Memory B cell (primary cell): ENCODE data around the gene SNX20.

ENCODE experiments used
- ATAC-seq: fragments of 150-1000 bp; cut with Tn5 transposase; 2 replicates; pipeline ENCODE4 v1.10.0; 2021; ENCODE audit warnings: low read depth, mild to moderate bottlenecking, moderate library complexity
- DNase-seq, 2 donors: peaks; one replicate each; pipeline ENCODE4 v3.0.0; 2022; ENCODE audit warnings: low spot score in 2 of 2
- H3K27ac Mint-ChIP-seq: one replicate; pipeline ENCODE4 v1.8.0; 2022; ENCODE audit warnings: mild to moderate bottlenecking, moderate library complexity, mixed read lengths
- H3K27me3 Mint-ChIP-seq: one replicate; pipeline ENCODE4 v1.8.0; 2022; ENCODE audit warnings: mixed read lengths
- H3K36me3 Mint-ChIP-seq: one replicate; pipeline ENCODE4 v1.8.0; 2022; ENCODE audit warnings: mild to moderate bottlenecking, mixed read lengths
- H3K4me1 Mint-ChIP-seq: one replicate; pipeline ENCODE4 v1.8.0; 2022; ENCODE audit warnings: mixed read lengths
- H3K4me3 Mint-ChIP-seq: one replicate; pipeline ENCODE4 v1.8.0; 2022; ENCODE audit warnings: mild to moderate bottlenecking, moderate library complexity, mixed read lengths
- H3K9me3 Mint-ChIP-seq: one replicate; pipeline ENCODE4 v1.8.0; 2022; ENCODE audit warnings: mixed read lengths

The SNX20 gene, protein sequence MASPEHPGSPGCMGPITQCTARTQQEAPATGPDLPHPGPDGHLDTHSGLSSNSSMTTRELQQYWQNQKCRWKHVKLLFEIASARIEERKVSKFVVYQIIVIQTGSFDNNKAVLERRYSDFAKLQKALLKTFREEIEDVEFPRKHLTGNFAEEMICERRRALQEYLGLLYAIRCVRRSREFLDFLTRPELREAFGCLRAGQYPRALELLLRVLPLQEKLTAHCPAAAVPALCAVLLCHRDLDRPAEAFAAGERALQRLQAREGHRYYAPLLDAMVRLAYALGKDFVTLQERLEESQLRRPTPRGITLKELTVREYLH

GRCh38 chr16:50681021-50681885, at the start of gene SNX20:
Gene SNX20, minus strand, starts transcription at chr16:50681312. Its CDS starts 3,786 bp downstream, at chr16:50677526.
- DNase-seq, result peak; percentile 55 to 61
- peak; percentile 76 for ATAC-seq
- Mint-ChIP-seq H3K9me3 (peaks cover 2% of the 10 kb centered on the region), H3K27ac (peak within 1 kb of the TSS; percentile 97), H3K36me3 (peaks cover 24% of the 10 kb centered on the region), H3K4me1 (peaks cover 62% of the 10 kb centered on the region), H3K27me3 (no peaks in the 10 kb centered on the region), H3K4me3 (peak within 1 kb of the TSS; percentile 89)

DNA sequence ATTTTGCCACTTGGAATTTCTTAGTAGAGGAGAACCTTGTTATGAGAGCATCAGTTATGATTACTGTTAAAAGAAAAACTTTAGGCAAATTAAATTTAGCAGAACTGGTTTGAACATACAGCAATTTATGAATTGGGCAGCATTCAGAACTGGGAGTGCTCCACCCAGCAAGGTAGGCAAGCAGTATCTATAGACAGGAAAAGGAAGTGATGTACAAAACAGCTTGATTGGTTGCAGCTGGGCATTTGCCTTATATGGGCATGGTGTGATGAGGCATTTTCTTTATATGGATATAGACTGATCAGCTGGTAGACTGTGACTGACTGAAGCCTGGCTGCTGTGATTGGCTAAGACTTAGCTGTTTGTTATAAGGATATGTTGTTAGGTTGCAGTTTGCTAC, 43.2 kb upstream of the SNX20 start:
- Mint-ChIP-seq H3K27ac (no peak overlapping the region), H3K4me1 (peaks cover 2% of the 10 kb centered on the region), H3K27me3 (no peaks in the 10 kb centered on the region), H3K4me3 (no peak overlapping the region), H3K36me3 (peaks cover 5% of the 10 kb centered on the region), H3K9me3 (peaks cover 3% of the 10 kb centered on the region)
- DNase-seq (no peak), ATAC-seq (peak; percentile 54)

- no peaks in the 10 kb centered on the region for H3K27me3 Mint-ChIP-seq
- H3K4me3 Mint-ChIP-seq, result no peak overlapping the region
- H3K27ac Mint-ChIP-seq, result no peak overlapping the region
- peaks cover 5% of the 10 kb centered on the region for H3K36me3 Mint-ChIP-seq
- peaks cover 3% of the 10 kb centered on the region for H3K9me3 Mint-ChIP-seq
- no peak for ATAC-seq
- peaks cover 2% of the 10 kb centered on the region for H3K4me1 Mint-ChIP-seq
- no peak for DNase-seq
These were observed 41.8 kb upstream of the SNX20 start for GRCh38 chr16:50722960-50723359.

DNA sequence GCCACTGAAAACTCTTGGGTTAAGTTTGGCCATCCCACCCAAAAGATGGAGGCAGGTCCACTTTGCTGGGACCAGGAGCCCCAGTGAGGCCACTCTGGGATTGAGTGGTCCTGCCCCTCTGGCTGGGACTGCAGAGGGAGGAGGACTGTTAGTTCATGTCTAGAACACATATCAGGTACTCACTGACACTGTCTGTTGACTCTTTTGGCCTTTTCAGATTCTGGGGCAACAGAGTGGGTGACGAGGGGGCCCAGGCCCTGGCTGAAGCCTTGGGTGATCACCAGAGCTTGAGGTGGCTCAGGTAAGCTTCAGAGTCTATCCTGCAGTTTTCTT, 41.3 kb upstream of the SNX20 start:
- Mint-ChIP-seq H3K4me3 (no peak overlapping the region), H3K9me3 (peaks cover 3% of the 10 kb centered on the region), H3K36me3 (peaks cover 5% of the 10 kb centered on the region), H3K27me3 (no peaks in the 10 kb centered on the region), H3K4me1 (peaks cover 2% of the 10 kb centered on the region), H3K27ac (no peak overlapping the region)
- DNase-seq (no peak), ATAC-seq (no peak)

DNA sequence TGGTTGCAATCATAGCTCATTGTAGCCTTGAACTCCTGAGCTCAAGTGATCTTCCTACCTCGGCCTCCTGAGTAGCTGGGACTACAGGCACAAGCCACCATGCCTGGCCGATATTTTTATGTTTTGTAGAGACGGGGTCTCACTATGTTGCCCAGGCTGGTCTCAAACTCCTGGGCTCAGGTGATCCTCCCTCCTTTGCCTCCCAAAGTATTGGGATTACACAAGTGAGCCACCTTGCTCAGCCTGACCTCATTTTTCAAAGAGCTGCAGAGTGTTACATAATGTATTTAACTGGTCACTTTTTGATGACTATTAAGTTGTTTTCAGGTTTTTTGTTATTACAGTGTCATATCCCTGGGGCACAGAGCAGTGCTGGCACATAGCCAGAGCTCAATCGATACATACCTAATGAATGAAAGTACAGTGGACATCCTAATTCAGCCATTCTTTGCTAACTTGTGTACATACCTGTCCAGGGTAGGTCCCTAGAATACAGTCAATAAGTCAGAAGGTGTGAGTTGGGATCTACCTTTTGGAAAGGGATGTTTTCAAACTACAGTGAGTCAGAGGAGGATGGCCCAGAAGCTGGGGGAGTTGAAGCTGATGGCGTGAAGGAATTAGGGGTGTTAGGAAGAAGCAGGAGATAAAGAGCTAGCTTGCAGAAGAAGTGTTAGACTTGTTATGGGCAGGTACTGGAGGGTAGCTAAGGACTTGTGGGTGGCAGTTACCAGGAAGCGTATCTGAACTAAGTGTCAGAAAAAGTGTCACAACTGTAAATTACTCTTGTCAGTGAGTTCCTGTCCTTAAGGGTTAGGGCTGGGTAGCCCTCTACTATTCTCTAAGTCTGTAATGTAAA, 40.7 kb upstream of the SNX20 start:
- no peak overlapping the region for H3K27ac Mint-ChIP-seq
- ATAC-seq (no peak), DNase-seq (no peak)
- H3K36me3 Mint-ChIP-seq, result peaks cover 5% of the 10 kb centered on the region
- no peak overlapping the region for H3K4me3 Mint-ChIP-seq
- peaks cover 2% of the 10 kb centered on the region for H3K4me1 Mint-ChIP-seq
- H3K27me3 Mint-ChIP-seq, result no peaks in the 10 kb centered on the region
- peaks cover 3% of the 10 kb centered on the region for H3K9me3 Mint-ChIP-seq

GRCh38 chr16:50719401-50720337, 38.6 kb upstream of the SNX20 start:
- Mint-ChIP-seq H3K27ac (no peak overlapping the region), H3K4me1 (peaks cover 4% of the 10 kb centered on the region)

DNA sequence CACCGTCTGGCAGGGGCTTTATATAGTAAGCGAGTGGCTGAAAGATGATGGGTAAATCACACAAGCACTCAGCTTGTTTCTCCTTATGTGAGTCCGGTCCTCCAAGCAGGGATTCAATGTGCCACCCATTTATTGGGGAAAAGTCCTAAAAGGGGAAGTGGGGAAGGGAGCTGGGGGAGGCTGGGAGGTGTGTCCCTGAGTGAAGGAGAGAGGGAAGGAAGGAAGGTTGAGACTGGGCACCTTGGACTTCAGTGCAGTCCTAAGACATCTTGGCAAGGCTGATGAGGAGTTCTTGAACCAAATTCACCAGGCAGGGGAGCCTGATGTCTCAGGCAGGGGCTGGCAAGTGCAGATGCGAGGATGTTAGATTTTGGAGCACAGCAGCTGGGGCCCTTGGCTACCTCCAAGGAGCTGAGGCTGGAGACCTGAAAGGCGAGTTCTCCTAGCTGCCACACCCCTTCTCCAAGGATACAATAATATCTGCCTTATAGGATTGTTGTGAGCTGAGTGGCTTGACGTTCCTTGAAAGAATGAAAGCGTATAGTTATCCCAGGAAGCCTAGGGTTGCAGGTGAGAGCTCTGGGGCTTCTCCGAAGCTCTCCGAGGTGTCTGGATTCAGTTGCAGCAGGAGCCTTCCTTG, 37.8 kb upstream of the SNX20 start:
- ATAC-seq, result no peak
- Mint-ChIP-seq H3K4me1 (peaks cover 7% of the 10 kb centered on the region), H3K4me3 (no peak overlapping the region), H3K9me3 (peaks cover 2% of the 10 kb centered on the region), H3K27me3 (no peaks in the 10 kb centered on the region), H3K27ac (no peak overlapping the region), H3K36me3 (peaks cover 2% of the 10 kb centered on the region)
- no peak for DNase-seq

More at GRCh38 chr16:50719401-50720337, 38.6 kb upstream of the SNX20 start:
- DNase-seq, result no peak
- no peaks in the 10 kb centered on the region for H3K27me3 Mint-ChIP-seq
- no peak for ATAC-seq
- H3K4me3 Mint-ChIP-seq, result no peak overlapping the region
- peaks cover 2% of the 10 kb centered on the region for H3K9me3 Mint-ChIP-seq
- H3K36me3 Mint-ChIP-seq, result peaks cover 2% of the 10 kb centered on the region

DNA sequence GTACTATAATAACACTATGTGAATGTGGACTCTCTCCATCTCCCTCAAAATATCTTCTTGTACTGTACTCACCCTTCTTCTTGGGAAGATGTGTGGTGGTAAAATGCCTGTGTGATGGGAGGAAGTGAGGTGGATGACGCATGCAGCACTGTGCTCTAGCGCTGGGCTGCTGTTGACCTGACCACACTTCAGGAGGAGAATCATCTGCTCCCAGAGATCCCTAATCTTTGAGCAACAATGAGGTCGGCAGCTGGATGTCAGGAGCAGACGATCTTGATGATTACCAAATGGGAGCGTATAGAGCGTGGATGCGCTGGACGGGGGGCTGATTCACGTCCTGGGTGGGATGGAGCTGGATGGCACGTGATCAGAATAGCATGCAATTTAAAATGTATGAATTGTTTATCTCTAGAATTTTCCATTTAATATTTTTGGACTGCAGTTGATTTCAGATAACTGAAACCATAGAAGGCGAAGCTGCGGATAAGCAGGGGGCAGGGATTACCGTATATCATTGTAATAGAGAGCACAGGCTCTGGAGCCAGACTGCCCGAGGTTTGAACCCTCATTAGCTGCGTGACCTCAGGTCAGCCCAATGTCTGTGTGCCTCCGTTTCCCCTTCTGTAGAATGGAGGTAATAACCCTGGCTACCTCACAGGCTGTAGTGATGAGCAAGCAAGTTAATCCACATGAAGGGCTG, 37.1 kb upstream of the SNX20 start:
- Mint-ChIP-seq H3K4me3 (no peak overlapping the region), H3K9me3 (peaks cover 1% of the 10 kb centered on the region), H3K27me3 (no peaks in the 10 kb centered on the region), H3K4me1 (peaks cover 9% of the 10 kb centered on the region), H3K36me3 (peaks cover 2% of the 10 kb centered on the region), H3K27ac (no peak overlapping the region)
- ATAC-seq (no peak), DNase-seq (no peak)

- no peak overlapping the region for H3K27ac Mint-ChIP-seq
These were observed 36.4 kb upstream of the SNX20 start for GRCh38 chr16:50717494-50717893.

DNA sequence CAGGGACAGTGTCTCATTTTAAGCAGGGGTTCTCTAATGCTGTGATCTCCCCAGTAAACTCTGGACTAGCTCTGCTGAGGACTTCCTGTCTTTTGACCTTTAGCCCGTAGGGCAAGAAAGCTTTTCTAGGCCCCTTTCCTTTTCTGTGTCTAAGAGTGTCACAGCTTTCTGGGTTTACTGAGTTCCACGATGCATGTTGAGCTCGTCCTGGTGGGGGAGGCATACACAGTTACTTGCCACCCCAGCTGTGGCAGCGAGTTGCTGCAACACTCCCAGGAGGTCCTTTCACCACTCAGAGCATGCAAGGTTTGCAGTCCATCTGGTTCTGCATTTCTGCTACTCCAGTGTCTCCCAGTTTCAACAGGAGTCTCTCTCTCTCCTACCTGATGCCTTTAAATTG, 36.0 kb upstream of the SNX20 start:
- Mint-ChIP-seq H3K4me1 (peaks cover 13% of the 10 kb centered on the region), H3K4me3 (no peak overlapping the region), H3K27ac (no peak overlapping the region), H3K9me3 (no peaks in the 10 kb centered on the region), H3K27me3 (no peaks in the 10 kb centered on the region), H3K36me3 (no peaks in the 10 kb centered on the region)
- DNase-seq (no peak), ATAC-seq (no peak)

More at GRCh38 chr16:50717494-50717893, 36.4 kb upstream of the SNX20 start:
- Mint-ChIP-seq H3K9me3 (no peaks in the 10 kb centered on the region), H3K27me3 (no peaks in the 10 kb centered on the region), H3K4me1 (peaks cover 13% of the 10 kb centered on the region), H3K4me3 (no peak overlapping the region), H3K36me3 (peaks cover 2% of the 10 kb centered on the region)
- no peak for ATAC-seq
- no peak for DNase-seq

GRCh38 chr16:50712956-50713355, 31.8 kb upstream of the SNX20 start:
- H3K27ac Mint-ChIP-seq, result no peak overlapping the region
- peaks cover 26% of the 10 kb centered on the region for H3K4me1 Mint-ChIP-seq
- H3K27me3 Mint-ChIP-seq, result no peaks in the 10 kb centered on the region
- DNase-seq (no peak), ATAC-seq (no peak)
- no peak overlapping the region for H3K4me3 Mint-ChIP-seq
- no peaks in the 10 kb centered on the region for H3K9me3 Mint-ChIP-seq
- H3K36me3 Mint-ChIP-seq, result no peaks in the 10 kb centered on the region

- DNase-seq, result no peak
- no peaks in the 10 kb centered on the region for H3K36me3 Mint-ChIP-seq
- H3K4me3 Mint-ChIP-seq, result no peak overlapping the region
- H3K4me1 Mint-ChIP-seq, result peaks cover 26% of the 10 kb centered on the region
- ATAC-seq, result no peak
- H3K9me3 Mint-ChIP-seq, result no peaks in the 10 kb centered on the region
- H3K27me3 Mint-ChIP-seq, result no peaks in the 10 kb centered on the region
- H3K27ac Mint-ChIP-seq, result no peak overlapping the region
These were observed 31.4 kb upstream of the SNX20 start for GRCh38 chr16:50712560-50712898.
